Fibroblast of lung (primary cell): ENCODE data around the gene SP7. TPM values are rescaled to one million over a fixed set of nuclear protein-coding genes. Genes with fewer than 3 reads are reported as not detected.

Source experiments
- DNase-seq, 2 donors: peaks; one replicate each; pipeline versions ENCODE4 v3.0.0 to v3.0.0-alpha.2; 2010; ENCODE audit warnings: low read depth in 2 of 2
- H2AFZ ChIP-seq: 2 replicates; pipeline ENCODE4 v1.5.1; 2012; ENCODE audit warnings: low read length, control low read depth, inconsistent platforms
- H3K27ac ChIP-seq: 2 replicates; pipeline ENCODE4 v1.5.1; 2011; ENCODE audit warnings: low read length, control low read depth; ENCODE audit not compliant: insufficient read depth
- H3K27me3 ChIP-seq: 2 replicates; pipeline ENCODE4 v1.5.1; 2011; ENCODE audit warnings: mild to moderate bottlenecking, low read length; ENCODE audit not compliant: control insufficient read depth, insufficient read depth
- H3K36me3 ChIP-seq: 2 replicates; pipeline ENCODE4 v1.5.1; 2011; ENCODE audit warnings: low read length; ENCODE audit not compliant: control insufficient read depth, insufficient read depth
- H3K4me1 ChIP-seq: 2 replicates; pipeline ENCODE4 v1.5.1; 2011; ENCODE audit warnings: low read length; ENCODE audit not compliant: control insufficient read depth, insufficient read depth; ENCODE audit errors: extremely low read depth
- H3K4me2 ChIP-seq: 2 replicates; pipeline ENCODE4 v1.5.1; 2011; ENCODE audit warnings: low read length, control low read depth; ENCODE audit not compliant: insufficient read depth; ENCODE audit errors: extremely low read depth
- H3K4me3 ChIP-seq, 4 experiments: fragments of 200-600 bp in 1 of 4; sonication (generic) in 1 of 4; replicated peaks in 1 of 4; 2 replicates each; pipeline ENCODE4 v1.5.1; 2011 to 2016; ENCODE audit warnings: low read length in 4 of 4, low read depth in 3 of 4, mild to moderate bottlenecking in 3 of 4, control low read depth in 2 of 4, inconsistent platforms in 1 of 4, mixed read lengths in 1 of 4; ENCODE audit not compliant: insufficient read depth in 1 of 4; ENCODE audit errors: control extremely low read depth in 1 of 4
- H3K79me2 ChIP-seq: 2 replicates; pipeline ENCODE4 v1.5.1; 2012; ENCODE audit warnings: mild to moderate bottlenecking, low read length, inconsistent platforms; ENCODE audit not compliant: control insufficient read depth, insufficient read depth
- H3K9ac ChIP-seq: 2 replicates; pipeline ENCODE4 v1.5.1; 2011; ENCODE audit warnings: mild to moderate bottlenecking, low read length, control low read depth; ENCODE audit not compliant: insufficient read depth
- H3K9me3 ChIP-seq: 2 replicates; pipeline ENCODE4 v1.5.1; 2012; ENCODE audit warnings: low read depth, low read length; ENCODE audit not compliant: control insufficient read depth, insufficient read depth
- H4K20me1 ChIP-seq: 2 replicates; pipeline ENCODE4 v1.5.1; 2011; ENCODE audit warnings: low read length; ENCODE audit not compliant: control insufficient read depth, insufficient read depth; ENCODE audit errors: extremely low read depth
- CTCF ChIP-seq, 2 donors: IDR thresholded peaks in 1 of 2; conservative IDR thresholded peaks in 1 of 2; 1 replicate in 1 of 2; 2 replicates in 1 of 2; pipeline ENCODE4 v1.5.1; 2011 to 2012; ENCODE audit warnings: low read length in 2 of 2, control low read depth in 1 of 2, inconsistent platforms in 1 of 2, low read depth in 1 of 2, mild to moderate bottlenecking in 1 of 2
- EZH2 ChIP-seq: IDR thresholded peaks from 2 replicates; pipeline ENCODE4 v1.5.1; 2012; ENCODE audit warnings: low read length, control low read depth, mild to moderate bottlenecking; ENCODE audit errors: missing control alignments
- polyA minus RNA-seq: library from RNA; depleted of rRNA, polyadenylated mRNA; stranded (reverse); fragments of >200 nt; gene quantifications from 2 replicates; pipeline ENCODE4 v1.2.3, GENCODE V29; 2011; ENCODE audit warnings: low replicate concordance
- polyA plus RNA-seq, 2 donors: library from polyadenylated mRNA; depleted of rRNA in 1 of 2; stranded (reverse) in 1 of 2; unstranded in 1 of 2; fragments of >200 nt; gene quantifications; 2 replicates each; pipeline ENCODE4 v1.2.1, GENCODE V29; 2011 to 2012; ENCODE audit warnings: missing spikeins in 1 of 2
- total RNA-seq: library from RNA; depleted of rRNA; stranded (reverse); fragments of >200 nt; gene quantifications from 2 replicates; pipeline ENCODE4 v1.2.1, GENCODE V29; 2014

SP7 gene
- total RNA-seq, result not detected in 2 replicates
- polyA plus RNA-seq, result not detected in 2 replicates
- not detected in 2 replicates for polyA plus RNA-seq (2012)
- not detected in 2 replicates for polyA minus RNA-seq

- Histone ChIP-seq H3K4me3 (no peak within 1 kb of the TSS), H3K4me1 (no peaks in the 10 kb centered on the region), H3K9me3 (no peaks in the 10 kb centered on the region), H3K36me3 (no peaks in the 10 kb centered on the region), H3K79me2 (no peaks in the 10 kb centered on the region), H2AFZ (no peak within 1 kb of the TSS), H3K9ac (no peak within 1 kb of the TSS), H3K27me3 (peaks cover 63% of the 10 kb centered on the region), H4K20me1 (no peaks in the 10 kb centered on the region), H3K4me2 (no peak within 1 kb of the TSS), H3K27ac (no peak within 1 kb of the TSS)
- DNase-seq, result no peak
- TF ChIP-seq CTCF (conservative IDR thresholded peaks at IDR 0.05 in 1 of 2, IDR thresholded peaks at IDR 0.05 in 1 of 2; ENCODE audit: low read depth in 1 of 2, low read length in 2 of 2), result no peak
- no peak for TF ChIP-seq EZH2
Measured at GRCh38 chr12:53336181-53336681, at the start of gene SP7. TSS of gene SP7 (minus strand) at chr12:53336354. CDS start at chr12:53335646, 708 bp downstream.

GRCh38 chr12:53383258-53383657 lies 47.1 kb upstream of the SP7 start:
- no peak overlapping the region for H3K27ac ChIP-seq
- peaks cover 47% of the 10 kb centered on the region for H3K79me2 ChIP-seq

More at GRCh38 chr12:53383258-53383657, 47.1 kb upstream of the SP7 start:
- no peak for DNase-seq
- Histone ChIP-seq H3K4me2 (peak overlapping the region; percentile 59), H3K36me3 (peaks cover 15% of the 10 kb centered on the region), H3K27me3 (no peaks in the 10 kb centered on the region), H2AFZ (no peak overlapping the region), H3K9ac (no peak overlapping the region), H4K20me1 (no peaks in the 10 kb centered on the region), H3K4me3 (peak overlapping the region; percentile 13 to 55 (median 41)), H3K4me1 (peaks cover 27% of the 10 kb centered on the region), H3K9me3 (no peaks in the 10 kb centered on the region)
- TF ChIP-seq CTCF (conservative IDR thresholded peaks at IDR 0.05 in 1 of 2, IDR thresholded peaks at IDR 0.05 in 1 of 2; ENCODE audit: low read depth in 1 of 2, low read length in 2 of 2) (no peak), EZH2 (no peak)
